Measurements from ENCODE around the gene IL4R. TPM values are rescaled to one million over a fixed set of nuclear protein-coding genes. Genes with fewer than 3 reads are reported as not detected.

The IL4R gene
- total and polyA plus RNA-seq, 2 of the 13 experiments (the other 11 are each of a cell fraction or from before 2014, with no cell fraction given) = 15.9 to 49.6 TPM

DNA sequence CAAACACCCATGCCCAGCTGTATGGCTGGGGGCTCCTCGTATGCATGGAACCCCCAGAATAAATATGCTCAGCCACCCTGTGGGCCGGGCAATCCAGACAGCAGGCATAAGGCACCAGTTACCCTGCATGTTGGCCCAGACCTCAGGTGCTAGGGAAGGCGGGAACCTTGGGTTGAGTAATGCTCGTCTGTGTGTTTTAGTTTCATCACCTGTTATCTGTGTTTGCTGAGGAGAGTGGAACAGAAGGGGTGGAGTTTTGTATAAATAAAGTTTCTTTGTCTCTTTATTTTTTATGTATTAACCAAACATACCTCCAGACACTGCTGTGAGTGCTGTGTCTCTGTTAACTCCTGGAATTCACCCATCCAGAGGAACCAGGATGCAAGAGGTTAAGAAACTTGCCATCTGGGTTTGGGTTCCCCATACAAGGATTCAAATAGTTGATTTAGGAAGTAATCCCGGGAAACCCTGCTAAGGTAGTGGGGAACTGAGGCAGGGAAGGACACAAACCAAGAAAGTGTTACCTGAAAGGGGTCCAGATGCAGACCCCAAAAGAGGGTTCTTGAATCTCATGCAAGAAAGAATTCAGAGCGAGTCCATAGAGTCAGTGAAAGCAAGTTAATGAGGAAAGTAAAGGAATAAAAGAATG lies 50.8 kb downstream of the IL4R start (continued):
- TF ChIP-seq, protein P1, sequence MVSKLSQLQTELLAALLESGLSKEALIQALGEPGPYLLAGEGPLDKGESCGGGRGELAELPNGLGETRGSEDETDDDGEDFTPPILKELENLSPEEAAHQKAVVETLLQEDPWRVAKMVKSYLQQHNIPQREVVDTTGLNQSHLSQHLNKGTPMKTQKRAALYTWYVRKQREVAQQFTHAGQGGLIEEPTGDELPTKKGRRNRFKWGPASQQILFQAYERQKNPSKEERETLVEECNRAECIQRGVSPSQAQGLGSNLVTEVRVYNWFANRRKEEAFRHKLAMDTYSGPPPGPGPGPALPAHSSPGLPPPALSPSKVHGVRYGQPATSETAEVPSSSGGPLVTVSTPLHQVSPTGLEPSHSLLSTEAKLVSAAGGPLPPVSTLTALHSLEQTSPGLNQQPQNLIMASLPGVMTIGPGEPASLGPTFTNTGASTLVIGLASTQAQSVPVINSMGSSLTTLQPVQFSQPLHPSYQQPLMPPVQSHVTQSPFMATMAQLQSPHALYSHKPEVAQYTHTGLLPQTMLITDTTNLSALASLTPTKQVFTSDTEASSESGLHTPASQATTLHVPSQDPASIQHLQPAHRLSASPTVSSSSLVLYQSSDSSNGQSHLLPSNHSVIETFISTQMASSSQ (IDR thresholded peaks at IDR 0.05; ENCODE audit: low read depth) = peak; percentile 66; the same call in 1 of the 2 replicates
- TF ChIP-seq, protein P1 (CRISPR knock-in tag; IDR thresholded peaks at IDR 0.05; ENCODE audit: borderline replicate concordance) = peak; percentile 74; the same call in 1 of the 2 replicates
- no peak for TF ChIP-seq KLF6 (CRISPR knock-in tag; IDR thresholded peaks at IDR 0.05)
- no peak for TF ChIP-seq ZNF382 (CRISPR knock-in tag; IDR thresholded peaks at IDR 0.05; ENCODE audit: borderline replicate concordance)
- TF ChIP-seq ZNF761 (CRISPR knock-in tag; conservative IDR thresholded peaks at IDR 0.05) = no peak
- no peak; the same call in 1 of the 2 replicates for TF ChIP-seq NFIC (IDR thresholded peaks at IDR 0.05; ENCODE audit: low read length)
- TF ChIP-seq, protein P2, sequence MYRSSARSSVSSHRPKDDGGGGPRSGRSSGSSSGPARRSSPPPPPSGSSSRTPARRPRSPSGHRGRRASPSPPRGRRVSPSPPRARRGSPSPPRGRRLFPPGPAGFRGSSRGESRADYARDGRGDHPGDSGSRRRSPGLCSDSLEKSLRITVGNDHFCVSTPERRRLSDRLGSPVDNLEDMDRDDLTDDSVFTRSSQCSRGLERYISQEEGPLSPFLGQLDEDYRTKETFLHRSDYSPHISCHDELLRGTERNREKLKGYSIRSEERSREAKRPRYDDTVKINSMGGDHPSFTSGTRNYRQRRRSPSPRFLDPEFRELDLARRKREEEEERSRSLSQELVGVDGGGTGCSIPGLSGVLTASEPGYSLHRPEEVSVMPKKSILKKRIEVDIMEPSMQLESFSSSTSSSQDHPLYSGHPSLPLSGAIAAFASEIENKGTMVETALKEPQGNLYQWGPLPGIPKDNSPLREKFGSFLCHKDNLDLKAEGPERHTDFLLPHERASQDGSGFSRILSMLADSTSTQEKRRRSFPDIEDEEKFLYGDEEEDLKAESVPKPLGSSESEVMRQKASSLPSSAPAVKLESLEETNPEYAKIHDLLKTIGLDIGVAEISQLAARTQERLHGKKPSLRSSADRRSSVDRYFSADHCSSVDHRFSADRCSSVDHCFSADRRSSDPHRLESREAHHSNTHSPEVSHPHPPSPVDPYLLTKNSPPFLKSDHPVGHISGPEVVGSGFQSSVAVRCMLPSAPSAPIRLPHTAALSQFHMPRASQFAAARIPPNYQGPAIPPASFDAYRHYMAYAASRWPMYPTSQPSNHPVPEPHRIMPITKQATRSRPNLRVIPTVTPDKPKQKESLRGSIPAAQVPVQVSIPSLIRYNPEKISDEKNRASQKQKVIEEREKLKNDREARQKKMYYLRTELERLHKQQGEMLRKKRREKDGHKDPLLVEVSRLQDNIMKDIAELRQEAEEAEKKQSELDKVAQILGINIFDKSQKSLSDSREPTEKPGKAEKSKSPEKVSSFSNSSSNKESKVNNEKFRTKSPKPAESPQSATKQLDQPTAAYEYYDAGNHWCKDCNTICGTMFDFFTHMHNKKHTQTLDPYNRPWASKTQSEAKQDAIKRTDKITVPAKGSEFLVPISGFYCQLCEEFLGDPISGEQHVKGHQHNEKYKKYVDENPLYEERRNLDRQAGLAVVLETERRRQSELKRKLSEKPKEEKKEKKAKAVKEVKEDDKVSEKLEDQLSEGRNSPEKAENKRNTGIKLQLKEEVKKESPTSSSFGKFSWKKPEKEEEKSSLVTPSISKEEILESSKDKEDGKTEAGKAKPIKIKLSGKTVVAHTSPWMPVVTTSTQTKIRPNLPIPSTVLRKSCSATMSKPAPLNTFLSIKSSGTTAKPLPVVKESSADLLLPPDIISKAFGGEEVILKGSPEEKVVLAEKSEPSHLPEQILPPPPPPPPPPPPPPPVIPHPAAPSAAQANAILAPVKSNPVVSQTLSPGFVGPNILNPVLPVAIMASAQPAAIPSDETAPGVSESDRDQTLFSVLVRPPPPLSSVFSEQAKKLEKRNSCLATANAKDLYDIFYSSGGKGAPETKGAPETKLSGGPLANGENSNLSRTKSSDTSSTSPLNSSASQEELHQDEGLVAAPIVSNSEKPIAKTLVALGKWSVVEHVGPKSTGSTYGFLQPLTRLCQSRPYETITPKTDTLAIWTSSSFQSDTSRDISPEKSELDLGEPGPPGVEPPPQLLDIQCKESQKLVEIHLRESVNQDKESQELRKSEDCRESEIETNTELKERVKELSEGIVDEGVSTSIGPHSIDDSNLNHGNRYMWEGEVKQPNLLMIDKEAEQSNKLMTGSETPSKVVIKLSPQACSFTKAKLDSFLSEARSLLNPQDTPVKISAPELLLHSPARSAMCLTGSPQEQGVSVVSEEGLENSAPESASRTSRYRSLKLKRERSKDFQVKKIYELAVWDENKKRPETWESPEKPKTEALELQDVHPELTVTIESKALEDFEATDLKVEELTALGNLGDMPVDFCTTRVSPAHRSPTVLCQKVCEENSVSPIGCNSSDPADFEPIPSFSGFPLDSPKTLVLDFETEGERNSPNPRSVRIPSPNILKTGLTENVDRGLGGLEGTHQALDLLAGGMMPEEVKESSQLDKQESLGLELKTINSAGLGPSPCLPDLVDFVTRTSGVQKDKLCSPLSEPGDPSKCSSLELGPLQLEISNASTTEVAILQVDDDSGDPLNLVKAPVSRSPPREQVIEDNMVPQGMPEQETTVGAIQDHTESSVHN (CRISPR knock-in tag; IDR thresholded peaks at IDR 0.05) = 0 out of 2 replicates have a peak, but pooled peaks have one; percentile 5
- TF ChIP-seq DR1 (CRISPR knock-in tag; IDR thresholded peaks at IDR 0.05) = no peak
- TF ChIP-seq, protein P3, sequence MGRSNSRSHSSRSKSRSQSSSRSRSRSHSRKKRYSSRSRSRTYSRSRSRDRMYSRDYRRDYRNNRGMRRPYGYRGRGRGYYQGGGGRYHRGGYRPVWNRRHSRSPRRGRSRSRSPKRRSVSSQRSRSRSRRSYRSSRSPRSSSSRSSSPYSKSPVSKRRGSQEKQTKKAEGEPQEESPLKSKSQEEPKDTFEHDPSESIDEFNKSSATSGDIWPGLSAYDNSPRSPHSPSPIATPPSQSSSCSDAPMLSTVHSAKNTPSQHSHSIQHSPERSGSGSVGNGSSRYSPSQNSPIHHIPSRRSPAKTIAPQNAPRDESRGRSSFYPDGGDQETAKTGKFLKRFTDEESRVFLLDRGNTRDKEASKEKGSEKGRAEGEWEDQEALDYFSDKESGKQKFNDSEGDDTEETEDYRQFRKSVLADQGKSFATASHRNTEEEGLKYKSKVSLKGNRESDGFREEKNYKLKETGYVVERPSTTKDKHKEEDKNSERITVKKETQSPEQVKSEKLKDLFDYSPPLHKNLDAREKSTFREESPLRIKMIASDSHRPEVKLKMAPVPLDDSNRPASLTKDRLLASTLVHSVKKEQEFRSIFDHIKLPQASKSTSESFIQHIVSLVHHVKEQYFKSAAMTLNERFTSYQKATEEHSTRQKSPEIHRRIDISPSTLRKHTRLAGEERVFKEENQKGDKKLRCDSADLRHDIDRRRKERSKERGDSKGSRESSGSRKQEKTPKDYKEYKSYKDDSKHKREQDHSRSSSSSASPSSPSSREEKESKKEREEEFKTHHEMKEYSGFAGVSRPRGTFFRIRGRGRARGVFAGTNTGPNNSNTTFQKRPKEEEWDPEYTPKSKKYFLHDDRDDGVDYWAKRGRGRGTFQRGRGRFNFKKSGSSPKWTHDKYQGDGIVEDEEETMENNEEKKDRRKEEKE (IDR thresholded peaks at IDR 0.05) = no peak
- no peak for TF ChIP-seq SNAPC2 (CRISPR knock-in tag; IDR thresholded peaks at IDR 0.05)
- TF ChIP-seq, protein P4, sequence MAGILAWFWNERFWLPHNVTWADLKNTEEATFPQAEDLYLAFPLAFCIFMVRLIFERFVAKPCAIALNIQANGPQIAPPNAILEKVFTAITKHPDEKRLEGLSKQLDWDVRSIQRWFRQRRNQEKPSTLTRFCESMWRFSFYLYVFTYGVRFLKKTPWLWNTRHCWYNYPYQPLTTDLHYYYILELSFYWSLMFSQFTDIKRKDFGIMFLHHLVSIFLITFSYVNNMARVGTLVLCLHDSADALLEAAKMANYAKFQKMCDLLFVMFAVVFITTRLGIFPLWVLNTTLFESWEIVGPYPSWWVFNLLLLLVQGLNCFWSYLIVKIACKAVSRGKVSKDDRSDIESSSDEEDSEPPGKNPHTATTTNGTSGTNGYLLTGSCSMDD (CRISPR knock-in tag; IDR thresholded peaks at IDR 0.05) = no peak
- peak; percentile 66 for TF ChIP-seq TBL1XR1 (IDR thresholded peaks at IDR 0.05; ENCODE audit: borderline replicate concordance, low read length, partially characterized antibody)
- TF ChIP-seq ZNF124 (CRISPR knock-in tag; IDR thresholded peaks at IDR 0.05) = 0 out of 2 replicates have a peak, but pooled peaks have one; percentile 68

All from HepG2 (cell line).